Hepatocyte (in vitro differentiated cells): ENCODE results near the gene ASB2. TPM values are rescaled to one million over a fixed set of nuclear protein-coding genes. Genes with fewer than 3 reads are reported as not detected.

Experiments used
- DNase-seq: peaks from one replicate; pipeline ENCODE4 v3.0.0-alpha.2; 2016; ENCODE audit warnings: low spot score
- H2AFZ ChIP-seq: fragments of 200-600 bp; sonication (generic); 2 replicates; pipeline ENCODE4 v1.6.0; 2016; ENCODE audit warnings: antibody characterized with exemption, mild to moderate bottlenecking
- H3K27ac ChIP-seq: fragments of 200-600 bp; sonication (generic); 2 replicates; pipeline ENCODE4 v1.5.1; 2016; ENCODE audit warnings: mild to moderate bottlenecking
- H3K27me3 ChIP-seq: fragments of 200-600 bp; sonication (generic); 2 replicates; pipeline ENCODE4 v1.6.1; 2016
- H3K36me3 ChIP-seq: fragments of 200-600 bp; sonication (generic); replicated peaks from 2 replicates; pipeline ENCODE4 v1.5.1; 2016; ENCODE audit warnings: low read depth; ENCODE audit not compliant: insufficient read depth
- H3K4me1 ChIP-seq: fragments of 200-600 bp; sonication (generic); 2 replicates; pipeline ENCODE4 v1.5.1; 2016; ENCODE audit warnings: mild to moderate bottlenecking, moderate library complexity; ENCODE audit not compliant: insufficient read depth
- H3K4me2 ChIP-seq: fragments of 200-600 bp; sonication (generic); 2 replicates; pipeline ENCODE4 v1.6.0; 2016
- H3K4me3 ChIP-seq: fragments of 200-600 bp; sonication (generic); 2 replicates; pipeline ENCODE4 v1.5.1; 2016; ENCODE audit warnings: mild to moderate bottlenecking
- H3K79me2 ChIP-seq: fragments of 200-600 bp; sonication (generic); 2 replicates; pipeline ENCODE4 v1.6.0; 2017; ENCODE audit warnings: mild to moderate bottlenecking
- H3K9me2 ChIP-seq: fragments of 200-600 bp; sonication (generic); replicated peaks from 2 replicates; pipeline ENCODE4 v1.6.0; 2017; ENCODE audit warnings: mild to moderate bottlenecking; ENCODE audit not compliant: insufficient read depth
- H3K9me3 ChIP-seq: fragments of 200-600 bp; sonication (generic); 2 replicates; pipeline ENCODE4 v1.5.1; 2016; ENCODE audit warnings: low read depth, mild to moderate bottlenecking
- H4K20me1 ChIP-seq: fragments of 200-600 bp; sonication (generic); 2 replicates; pipeline ENCODE4 v1.6.0; 2016; ENCODE audit warnings: mild to moderate bottlenecking; ENCODE audit not compliant: insufficient read depth, poor library complexity, severe bottlenecking
- CTCF ChIP-seq: fragments of 200-600 bp; sonication (generic); IDR thresholded peaks from 2 replicates; pipeline ENCODE4 v1.5.1; 2016; ENCODE audit warnings: antibody characterized with exemption, mild to moderate bottlenecking; ENCODE audit not compliant: poor library complexity
- EZH2 ChIP-seq: fragments of 200-600 bp; sonication (generic); IDR thresholded peaks from 2 replicates; pipeline ENCODE4 v1.6.1; 2016; ENCODE audit warnings: antibody characterized with exemption, mild to moderate bottlenecking, borderline replicate concordance
- EZH2phosphoT487 ChIP-seq: fragments of 200-600 bp; sonication (generic); IDR thresholded peaks from one replicate; pipeline ENCODE4 v1.6.1; 2018; ENCODE audit warnings: antibody characterized with exemption, mild to moderate bottlenecking, low read depth, moderate library complexity; ENCODE audit not compliant: unreplicated experiment, severe bottlenecking
- WGBS: methylation state at CpG from one replicate; pipeline ENCODE4 v1.1.6; 2016; ENCODE audit warnings: low lambda C conversion rate; ENCODE audit errors: missing lambda C conversion rate; 5-methylcytosine and 5-hydroxymethylcytosine counted together
- polyA plus RNA-seq: library from polyadenylated mRNA; unstranded; fragments of >200 nt; fragmentation: Nextera tagmentation; extraction: Ambion mirVana; gene quantifications from 2 replicates; pipeline ENCODE4 v1.2.1, GENCODE V29; 2016
- total RNA-seq: library from RNA; depleted of rRNA; stranded (reverse); fragments of >200 nt; gene quantifications from 2 replicates; pipeline ENCODE4 v1.2.3, GENCODE V29; 2014

ASB2 gene
- total and polyA plus RNA-seq, 2 experiments from 2014 or later: 0.27 to 0.53 TPM

- Histone ChIP-seq H3K4me3 (no peak overlapping the region), H3K9me3 (no peaks in the 10 kb centered on the region), H2AFZ (no peak overlapping the region), H3K4me1 (peaks cover 7% of the 10 kb centered on the region), H3K9me2 (no peaks in the 10 kb centered on the region), H3K36me3 (no peaks in the 10 kb centered on the region), H4K20me1 (no peaks in the 10 kb centered on the region), H3K4me2 (no peak overlapping the region), H3K27ac (no peak overlapping the region), H3K27me3 (no peaks in the 10 kb centered on the region), H3K79me2 (no peaks in the 10 kb centered on the region)
- WGBS: 67% methylated on average over 10 of the region's 10 CpGs
- TF ChIP-seq EZH2phosphoT487: no peak
- no peak for TF ChIP-seq EZH2
- no peak for TF ChIP-seq CTCF
- DNase-seq: no peak
Measured at GRCh38 chr14:94022532-94023411, 46.4 kb upstream of the ASB2 start.

- no peak overlapping the region for H3K4me2 ChIP-seq
- 71% methylated on average over 10 of the region's 10 CpGs for WGBS
Measured at GRCh38 chr14:94021416-94022157, 45.2 kb upstream of the ASB2 start.

GRCh38 chr14:94021001-94021400, 44.6 kb upstream of the ASB2 start:
- H3K9me2 ChIP-seq: no peaks in the 10 kb centered on the region
- no peaks in the 10 kb centered on the region for H3K79me2 ChIP-seq
- TF ChIP-seq EZH2 (no peak), CTCF (no peak), EZH2phosphoT487 (no peak)
- peaks cover 7% of the 10 kb centered on the region for H3K4me1 ChIP-seq
- H3K27me3 ChIP-seq: no peaks in the 10 kb centered on the region
- WGBS: 91% methylated on average over 2 of the region's 2 CpGs
- H2AFZ ChIP-seq: no peak overlapping the region
- DNase-seq: no peak
- no peaks in the 10 kb centered on the region for H4K20me1 ChIP-seq
- H3K27ac ChIP-seq: no peak overlapping the region
- H3K4me3 ChIP-seq: no peak overlapping the region
- H3K9me3 ChIP-seq: no peaks in the 10 kb centered on the region
- H3K4me2 ChIP-seq: no peak overlapping the region
- H3K36me3 ChIP-seq: no peaks in the 10 kb centered on the region

More at GRCh38 chr14:94021416-94022157, 45.2 kb upstream of the ASB2 start:
- Histone ChIP-seq H3K4me3 (no peak overlapping the region), H3K9me3 (no peaks in the 10 kb centered on the region), H3K79me2 (no peaks in the 10 kb centered on the region), H3K27me3 (no peaks in the 10 kb centered on the region), H3K9me2 (no peaks in the 10 kb centered on the region), H4K20me1 (no peaks in the 10 kb centered on the region), H2AFZ (no peak overlapping the region), H3K4me1 (peaks cover 7% of the 10 kb centered on the region), H3K36me3 (no peaks in the 10 kb centered on the region), H3K27ac (no peak overlapping the region)
- TF ChIP-seq EZH2 (no peak), CTCF (no peak), EZH2phosphoT487 (no peak)
- DNase-seq: no peak
